ENCODE results near the gene BBS10. TPM values are rescaled to one million over a fixed set of nuclear protein-coding genes. Genes with fewer than 3 reads are reported as not detected.

Gene BBS10
- total and polyA plus RNA-seq, 2 of the 8 experiments (the other 6 are each of a cell fraction or from before 2014, with no cell fraction given): 4.4 to 9.2 TPM

- H3K4ac ChIP-seq (replicated peaks; ENCODE audit: insufficient read length, low read depth, low read length): no peak overlapping the region
- H3K9me3 ChIP-seq (ENCODE audit: insufficient read depth in 2 of 2, low read depth in 1 of 2, low read length in 1 of 2): no peaks in the 10 kb centered on the region
- no peaks in the 10 kb centered on the region for H3K36me3 ChIP-seq (ENCODE audit: control insufficient read depth in 2 of 4, insufficient read depth in 4 of 4, low read length in 3 of 4)
- H3K14ac ChIP-seq (ENCODE audit: insufficient read length): no peak overlapping the region
- no peak for FAIRE-seq
- H4K5ac ChIP-seq (ENCODE audit: insufficient read length, low read depth, low read length): no peak overlapping the region
- 90% methylated on average over 6 of the region's 6 CpGs; no CpG with 5 or more reads in 1 of the 2 experiments for WGBS, 2 experiments (ENCODE audit: extremely low coverage in 1 of 2, insufficient coverage in 1 of 2, insufficient read length in 1 of 2, insufficient replicate concordance in 2 of 2, low coverage in 1 of 2, low lambda C conversion rate in 2 of 2, missing lambda C conversion rate in 1 of 2)
- no peak overlapping the region for H3K4me2 ChIP-seq (ENCODE audit: insufficient read depth in 1 of 2, low read depth in 2 of 2, low read length in 2 of 2)
- CTCF ChIA-PET (ENCODE audit: partially characterized antibody): interaction anchor here (0.7 kb wide), 1 partner anchor 14 kb away, joined by 3 read pairs; no protein-coding TSS in a partner anchor
- no peak overlapping the region for H2AK5ac ChIP-seq (ENCODE audit: low read depth, low read length)
- no peaks in the 10 kb centered on the region for H3K79me1 ChIP-seq (ENCODE audit: low read depth, low read length)
- H2AFZ ChIP-seq (ENCODE audit: low read length): no peak overlapping the region
- no peak overlapping the region for H2BK12ac ChIP-seq (ENCODE audit: low read depth, low read length)
- H2BK20ac ChIP-seq (ENCODE audit: low read length): no peak overlapping the region
- H4K20me1 ChIP-seq (replicated peaks in 1 of 2; ENCODE audit: control insufficient read depth in 1 of 2, insufficient read depth in 2 of 2, low read length in 2 of 2): no peaks in the 10 kb centered on the region
- H4K8ac ChIP-seq (ENCODE audit: extremely low read depth, insufficient read depth, low read length): no peak overlapping the region
- no peaks in the 10 kb centered on the region for H3K23me2 ChIP-seq (ENCODE audit: low read depth, low read length)
- no peak for DNase-seq (ENCODE audit: low read depth in 1 of 2, low spot score in 2 of 2)
- no peak overlapping the region for H4K91ac ChIP-seq (replicated peaks; ENCODE audit: insufficient read length, low read length)
- H3K9ac ChIP-seq (replicated peaks in 1 of 4; ENCODE audit: extremely low read depth in 1 of 4, low read depth in 3 of 4, low read length in 3 of 4): no peak overlapping the region
- no peak overlapping the region for H3K18ac ChIP-seq (ENCODE audit: extremely low read depth, low read length)
- TF ChIP-seq RBBP5 (IDR thresholded peaks at IDR 0.05; ENCODE audit: borderline replicate concordance, low read depth, low read length) (no peak), HDAC2 (IDR thresholded peaks at IDR 0.05; ENCODE audit: borderline replicate concordance in 1 of 2, low read depth in 2 of 2, low read length in 2 of 2) (no peak), ATF3 (IDR thresholded peaks at IDR 0.05; ENCODE audit: insufficient read depth, low read depth, low read length) (no peak), ASH2L (IDR thresholded peaks at IDR 0.05; ENCODE audit: low read length) (no peak), TAF1 (IDR thresholded peaks at IDR 0.05; ENCODE audit: low read depth, low read length) (no peak), KDM5A (IDR thresholded peaks at IDR 0.05; ENCODE audit: low read length) (no peak), SP1 (IDR thresholded peaks at IDR 0.05; ENCODE audit: low read depth, low read length) (no peak), ATF2 (IDR thresholded peaks at IDR 0.05; ENCODE audit: low read length) (no peak)
- H3K23ac ChIP-seq (ENCODE audit: insufficient read length): no peak overlapping the region
- no peak overlapping the region for H3K56ac ChIP-seq (replicated peaks; ENCODE audit: insufficient read length, low read depth, low read length)
- H2BK120ac ChIP-seq (replicated peaks; ENCODE audit: low read depth, low read length): no peak overlapping the region
- no peak overlapping the region for H2BK15ac ChIP-seq (ENCODE audit: low read length)
- H3K4me1 ChIP-seq (replicated peaks in 1 of 4; ENCODE audit: control insufficient read depth in 3 of 4, insufficient read depth in 4 of 4, low read length in 3 of 4): no peaks in the 10 kb centered on the region
- H2BK5ac ChIP-seq (ENCODE audit: low read depth, low read length): no peak overlapping the region
- no peaks in the 10 kb centered on the region for H3K27me3 ChIP-seq (replicated peaks in 1 of 4; ENCODE audit: control insufficient read depth in 3 of 4, extremely low read depth in 1 of 4, insufficient read depth in 3 of 4, low read length in 3 of 4)
- H3K27ac ChIP-seq (ENCODE audit: low read depth, low read length): no peak overlapping the region
- no peaks in the 10 kb centered on the region for H3K79me2 ChIP-seq (ENCODE audit: control insufficient read depth in 1 of 2, insufficient read depth in 2 of 2, low read length in 2 of 2)
- POLR2A ChIA-PET (ENCODE audit: partially characterized antibody): no interaction called here
- no peak overlapping the region for H3K4me3 ChIP-seq (ENCODE audit: extremely low read depth in 1 of 4, insufficient read depth in 2 of 4, low read depth in 3 of 4, low read length in 4 of 4)
These were observed 47.9 kb downstream of the BBS10 start for GRCh38 chr12:76300297-76300665.

All from H1 (cell line).